IPS-15b (cell line): ENCODE results near the gene MRI1.

Experiments used
- H3K27me3 ChIP-seq: one replicate; pipeline ENCODE4 v1.6.1; 2013; ENCODE audit warnings: low read length; ENCODE audit not compliant: control insufficient read depth, insufficient read depth
- H3K36me3 ChIP-seq: one replicate; pipeline ENCODE4 v1.6.1; 2013; ENCODE audit warnings: low read length; ENCODE audit not compliant: control insufficient read depth, insufficient read depth
- H3K4me1 ChIP-seq: one replicate; pipeline ENCODE4 v1.6.1; 2013; ENCODE audit warnings: mild to moderate bottlenecking, low read length; ENCODE audit not compliant: control insufficient read depth, insufficient read depth
- H3K4me3 ChIP-seq: one replicate; pipeline ENCODE4 v1.5.1; 2013; ENCODE audit warnings: low read depth, low read length
- H3K9ac ChIP-seq: one replicate; pipeline ENCODE4 v1.6.1; 2013; ENCODE audit warnings: low read depth, mild to moderate bottlenecking, low read length
- H3K9me3 ChIP-seq: one replicate; pipeline ENCODE4 v1.6.1; 2013; ENCODE audit warnings: mild to moderate bottlenecking, low read length; ENCODE audit not compliant: control insufficient read depth, insufficient read depth

MRI1 gene

GRCh38 chr19:13817615-13818371 is 53.5 kb downstream of the MRI1 start:
- Histone ChIP-seq H3K9ac (peak overlapping the region; percentile 60), H3K4me3 (peak overlapping the region; percentile 90), H3K4me1 (no peaks in the 10 kb centered on the region), H3K9me3 (no peaks in the 10 kb centered on the region), H3K36me3 (peaks cover 17% of the 10 kb centered on the region), H3K27me3 (no peaks in the 10 kb centered on the region)

- H3K4me1 ChIP-seq = no peaks in the 10 kb centered on the region
- peaks cover 11% of the 10 kb centered on the region for H3K36me3 ChIP-seq
These were observed 54.9 kb downstream of the MRI1 start for GRCh38 chr19:13819238-13819637.

GRCh38 chr19:13821292-13821691 is 57.0 kb downstream of the MRI1 start:
- Histone ChIP-seq H3K36me3 (peaks cover 5% of the 10 kb centered on the region), H3K9me3 (no peaks in the 10 kb centered on the region)

More at GRCh38 chr19:13819238-13819637, 54.9 kb downstream of the MRI1 start:
- Histone ChIP-seq H3K9me3 (no peaks in the 10 kb centered on the region), H3K9ac (no peak overlapping the region), H3K4me3 (no peak overlapping the region), H3K27me3 (no peaks in the 10 kb centered on the region)

GRCh38 chr19:13823256-13823655 is 58.9 kb downstream of the MRI1 start:
- H3K9ac ChIP-seq = no peak overlapping the region
- H3K4me3 ChIP-seq = no peak overlapping the region
- no peaks in the 10 kb centered on the region for H3K9me3 ChIP-seq
- H3K4me1 ChIP-seq = no peaks in the 10 kb centered on the region
- H3K27me3 ChIP-seq = no peaks in the 10 kb centered on the region
- peaks cover 9% of the 10 kb centered on the region for H3K36me3 ChIP-seq

More at GRCh38 chr19:13821292-13821691, 57.0 kb downstream of the MRI1 start:
- no peak overlapping the region for H3K9ac ChIP-seq
- H3K4me1 ChIP-seq = no peaks in the 10 kb centered on the region
- no peaks in the 10 kb centered on the region for H3K27me3 ChIP-seq
- no peak overlapping the region for H3K4me3 ChIP-seq
